Dedifferentiated amniotic fluid mesenchymal stem cell (primary cell): ENCODE data around the gene RASL11B.

Experiments used
- DNase-seq: peaks from one replicate; pipeline ENCODE4 v3.0.0-alpha.2; 2016; ENCODE audit errors: extremely low spot score

The RASL11B gene

GRCh38 chr4:52843351-52843750, 18.8 kb upstream of the RASL11B start:
- DNase-seq = no peak

GRCh38 chr4:52843958-52844357, 18.2 kb upstream of the RASL11B start:
- no peak for DNase-seq

- no peak for DNase-seq
These were observed 17.5 kb upstream of the RASL11B start for GRCh38 chr4:52844596-52844995.

- DNase-seq = no peak
These were observed 15.6 kb upstream of the RASL11B start for GRCh38 chr4:52846502-52846901.

GRCh38 chr4:52848254-52848653, 13.9 kb upstream of the RASL11B start:
- DNase-seq = no peak

GRCh38 chr4:52850406-52851124, 11.6 kb upstream of the RASL11B start:
- no peak for DNase-seq

- DNase-seq = no peak
These were observed 10.1 kb upstream of the RASL11B start for GRCh38 chr4:52852041-52852440.

- no peak for DNase-seq
These were observed 9.4 kb upstream of the RASL11B start for GRCh38 chr4:52852711-52853110.

- DNase-seq = peak; percentile 38
These were observed 8.8 kb upstream of the RASL11B start for GRCh38 chr4:52853351-52853750.

GRCh38 chr4:52856801-52857200, 5.3 kb upstream of the RASL11B start:
- DNase-seq = no peak

- no peak for DNase-seq
These were observed 1.8 kb upstream of the RASL11B start for GRCh38 chr4:52860361-52860760.

- DNase-seq = no peak
These were observed 820 bp upstream of the RASL11B start for GRCh38 chr4:52861171-52861823.

- no peak for DNase-seq
These were observed 583 bp downstream of the RASL11B start for GRCh38 chr4:52862639-52863161.

GRCh38 chr4:52863324-52863723, 1.2 kb downstream of the RASL11B start:
- no peak for DNase-seq

GRCh38 chr4:52864793-52865192, 2.7 kb downstream of the RASL11B start:
- DNase-seq = no peak

- DNase-seq = no peak
These were observed 3.2 kb downstream of the RASL11B start for GRCh38 chr4:52865300-52865699.

GRCh38 chr4:52866734-52867133, 4.6 kb downstream of the RASL11B start:
- no peak for DNase-seq

GRCh38 chr4:52867163-52867562, 5.0 kb downstream of the RASL11B start:
- no peak for DNase-seq

GRCh38 chr4:52868133-52868532, 6.0 kb downstream of the RASL11B start:
- DNase-seq = no peak

- no peak for DNase-seq
These were observed 7.1 kb downstream of the RASL11B start for GRCh38 chr4:52869196-52869595.

- DNase-seq = no peak
These were observed 7.5 kb downstream of the RASL11B start for GRCh38 chr4:52869656-52870055.

GRCh38 chr4:52870225-52870624, 8.1 kb downstream of the RASL11B start:
- DNase-seq = no peak

- DNase-seq = no peak
These were observed 11.1 kb downstream of the RASL11B start for GRCh38 chr4:52873191-52873590.
